ENCODE data around the gene PHKG2.

Gene PHKG2

DNA sequence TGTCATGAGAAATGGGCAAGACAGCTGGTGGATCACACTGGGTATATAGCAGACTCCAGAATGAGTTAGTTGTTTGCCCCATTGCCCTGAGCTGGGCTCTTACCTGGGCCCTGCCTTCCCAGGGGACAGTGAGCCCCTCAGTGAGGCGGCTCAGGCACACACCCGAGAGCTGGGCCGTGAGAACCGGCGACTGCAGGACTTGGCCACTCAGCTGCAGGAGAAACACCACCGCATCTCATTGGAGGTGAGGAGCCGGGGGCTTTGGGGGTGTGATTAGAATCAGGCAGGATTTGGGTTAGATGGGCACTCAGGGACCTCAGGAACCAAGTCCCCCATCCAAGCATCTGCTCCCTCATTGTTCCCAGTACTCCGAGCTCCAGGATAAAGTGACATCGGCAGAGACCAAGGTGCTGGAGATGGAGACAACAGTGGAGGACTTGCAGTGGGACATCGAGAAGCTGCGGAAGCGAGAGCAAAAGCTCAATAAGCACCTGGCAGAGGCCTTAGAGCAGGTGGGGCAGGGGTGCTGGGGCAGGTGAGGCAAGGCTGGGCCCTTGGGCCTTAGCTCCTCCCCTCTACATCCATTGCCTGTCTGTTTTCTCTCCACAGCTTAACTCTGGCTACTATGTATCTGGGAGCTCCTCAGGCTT is 16.7 kb downstream of the PHKG2 start:
- TF ChIP-seq, protein P1, sequence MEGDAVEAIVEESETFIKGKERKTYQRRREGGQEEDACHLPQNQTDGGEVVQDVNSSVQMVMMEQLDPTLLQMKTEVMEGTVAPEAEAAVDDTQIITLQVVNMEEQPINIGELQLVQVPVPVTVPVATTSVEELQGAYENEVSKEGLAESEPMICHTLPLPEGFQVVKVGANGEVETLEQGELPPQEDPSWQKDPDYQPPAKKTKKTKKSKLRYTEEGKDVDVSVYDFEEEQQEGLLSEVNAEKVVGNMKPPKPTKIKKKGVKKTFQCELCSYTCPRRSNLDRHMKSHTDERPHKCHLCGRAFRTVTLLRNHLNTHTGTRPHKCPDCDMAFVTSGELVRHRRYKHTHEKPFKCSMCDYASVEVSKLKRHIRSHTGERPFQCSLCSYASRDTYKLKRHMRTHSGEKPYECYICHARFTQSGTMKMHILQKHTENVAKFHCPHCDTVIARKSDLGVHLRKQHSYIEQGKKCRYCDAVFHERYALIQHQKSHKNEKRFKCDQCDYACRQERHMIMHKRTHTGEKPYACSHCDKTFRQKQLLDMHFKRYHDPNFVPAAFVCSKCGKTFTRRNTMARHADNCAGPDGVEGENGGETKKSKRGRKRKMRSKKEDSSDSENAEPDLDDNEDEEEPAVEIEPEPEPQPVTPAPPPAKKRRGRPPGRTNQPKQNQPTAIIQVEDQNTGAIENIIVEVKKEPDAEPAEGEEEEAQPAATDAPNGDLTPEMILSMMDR (IDR thresholded peaks at IDR 0.05; ENCODE audit: extremely low read depth, missing control alignments), result no peak
- DNase-seq (ENCODE audit: low spot score), result no peak

GRCh38 chr16:30766206-30766932 is 18.1 kb downstream of the PHKG2 start:
- TF ChIP-seq, protein P1 (IDR thresholded peaks at IDR 0.05; ENCODE audit: extremely low read depth, missing control alignments), result no peak
- DNase-seq (ENCODE audit: low spot score), result no peak

- TF ChIP-seq, protein P1 (IDR thresholded peaks at IDR 0.05; ENCODE audit: extremely low read depth, missing control alignments), result no peak
- DNase-seq (ENCODE audit: low spot score), result no peak
Measured at GRCh38 chr16:30766933-30767284, 18.7 kb downstream of the PHKG2 start.

DNA sequence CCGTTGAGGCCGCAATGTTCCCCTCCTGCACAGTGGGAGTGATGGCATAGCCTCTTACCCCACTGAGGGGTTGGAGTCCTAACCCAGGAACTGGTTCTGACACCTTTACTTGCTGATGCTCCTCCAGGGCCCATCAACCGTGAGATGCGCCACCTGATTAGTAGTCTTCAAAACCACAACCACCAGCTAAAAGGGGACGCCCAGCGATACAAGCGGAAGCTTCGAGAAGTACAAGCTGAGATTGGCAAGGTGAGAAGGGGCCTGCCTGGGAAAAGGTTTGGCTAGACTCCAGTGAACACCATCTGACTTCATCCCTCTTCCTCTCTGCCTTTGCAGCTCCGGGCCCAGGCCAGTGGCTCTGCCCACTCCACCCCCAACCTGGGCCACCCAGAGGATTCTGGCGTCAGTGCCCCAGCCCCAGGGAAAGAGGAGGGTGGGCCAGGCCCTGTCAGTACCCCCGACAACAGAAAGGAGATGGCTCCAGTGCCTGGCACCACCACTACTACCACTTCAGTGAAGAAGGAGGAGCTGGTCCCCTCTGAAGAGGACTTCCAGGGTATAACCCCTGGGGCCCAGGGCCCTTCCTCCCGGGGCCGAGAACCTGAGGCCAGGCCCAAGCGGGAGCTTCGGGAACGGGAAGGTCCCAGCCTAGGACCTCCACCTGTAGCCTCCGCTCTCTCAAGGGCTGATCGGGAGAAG is 19.7 kb downstream of the PHKG2 start:
- TF ChIP-seq, protein P1 (IDR thresholded peaks at IDR 0.05; ENCODE audit: extremely low read depth, missing control alignments), result no peak
- DNase-seq (ENCODE audit: low spot score), result no peak

GRCh38 chr16:30768583-30769181 is 20.5 kb downstream of the PHKG2 start:
- no peak for DNase-seq (ENCODE audit: low spot score)
- TF ChIP-seq, protein P1 (IDR thresholded peaks at IDR 0.05; ENCODE audit: extremely low read depth, missing control alignments), result no peak

- DNase-seq (ENCODE audit: low spot score), result no peak
- TF ChIP-seq, protein P1 (IDR thresholded peaks at IDR 0.05; ENCODE audit: extremely low read depth, missing control alignments), result no peak
Measured at GRCh38 chr16:30769379-30770089, 21.3 kb downstream of the PHKG2 start.

All from GM20000 (cell line).